Transverse colon (tissue), 4 donors: Measurements from ENCODE around the gene NAPG. TPM values are rescaled to one million over a fixed set of nuclear protein-coding genes. Genes with fewer than 3 reads are reported as not detected.

ENCODE experiments used
- DNase-seq: peaks from one replicate; pipeline ENCODE4 v3.0.0-alpha.2; 2019
- H3K27ac ChIP-seq, 4 donors: fragments of 200-600 bp; sonication (generic); 2 replicates each; pipeline ENCODE4 v1.5.1; 2016 to 2018; ENCODE audit warnings: inconsistent platforms in 4 of 4
- H3K27me3 ChIP-seq: fragments of 200-600 bp; sonication (generic); 2 replicates; pipeline ENCODE4 v1.5.1; 2017; ENCODE audit warnings: inconsistent platforms
- H3K36me3 ChIP-seq, 4 donors: fragments of 200-600 bp; sonication (generic); 2 replicates each; pipeline ENCODE4 v1.5.1; 2017 to 2019; ENCODE audit warnings: inconsistent platforms in 4 of 4
- H3K4me1 ChIP-seq, 4 donors: fragments of 200-600 bp; sonication (generic); 2 replicates each; pipeline ENCODE4 v1.5.1; 2017 to 2020; ENCODE audit warnings: inconsistent platforms in 4 of 4
- H3K4me3 ChIP-seq, 4 donors: fragments of 200-600 bp; sonication (generic); 1 replicate in 1 of 4; 2 replicates in 3 of 4; pipeline versions ENCODE4 v1.5.1 to v1.6.1; 2017 to 2019; ENCODE audit warnings: inconsistent platforms in 4 of 4
- H3K9me3 ChIP-seq, 2 donors: fragments of 200-600 bp; sonication (generic); 2 replicates each; pipeline ENCODE4 v1.5.1; 2017 to 2019; ENCODE audit warnings: inconsistent platforms in 2 of 2
- EP300 ChIP-seq: sonication (generic); formaldehyde crosslinking; IDR thresholded peaks from one replicate; pipeline ENCODE4 v1.6.1; 2017; ENCODE audit warnings: antibody characterized with exemption, low read depth
- POLR2A ChIP-seq: fragments of 450-650 bp; IDR thresholded peaks from one replicate; pipeline ENCODE4 v1.6.1; 2016; ENCODE audit warnings: antibody characterized with exemption, mild to moderate bottlenecking, moderate library complexity
- POLR2AphosphoS5 ChIP-seq, 3 donors: sonication (generic); formaldehyde crosslinking; IDR thresholded peaks; one replicate each; pipeline ENCODE4 v1.6.1; 2016; ENCODE audit warnings: antibody characterized with exemption in 3 of 3
- WGBS, 2 donors: methylation state at CpG; one replicate each; pipeline ENCODE4 v1.1.5; 2018; ENCODE audit warnings: low coverage in 1 of 2; 5-methylcytosine and 5-hydroxymethylcytosine counted together
- in situ Hi-C, 4 donors: fragments of 200-750 bp; cut with MboI; loops; one replicate each; pipeline versions ENCODE4 v1.15.0 to v1.15.1; 2017; ENCODE audit warnings: low sequenced_read_pairs in 3 of 4, low pct_ligation_motif_present in 1 of 4, low pct_unique_long_range_greater_than_20kb in 1 of 4
- intact Hi-C: fragments of 100-400 bp; cut with DNase I; formaldehyde crosslinking; loops from one replicate; pipeline ENCODE4 v1.15.1; 2023; ENCODE audit warnings: low total_unique reads
- total RNA-seq, 4 donors: library from RNA; depleted of rRNA; stranded (reverse); fragments of >200 nt; gene quantifications; one replicate each; pipeline ENCODE4 v1.1.0, GENCODE V29; 2016
- TF ChIP-seq, protein P1 (sequence below), 5 experiments: fragments of 200-600 bp in 3 of 5; fragments of 450-650 bp in 2 of 5; sonication (generic) in 3 of 5; IDR thresholded peaks; 1 replicate in 2 of 5; 2 replicates in 3 of 5; pipeline ENCODE4 v1.5.1; 2016 to 2017; ENCODE audit warnings: antibody characterized with exemption in 5 of 5, inconsistent platforms in 3 of 5, mild to moderate bottlenecking in 2 of 5, moderate library complexity in 1 of 5

The NAPG gene
- total RNA-seq, 4 donors from 2014 or later = 28.9 to 47.5 (median 41.1) TPM

GRCh38 chr18:10486362-10486761 lies 39.5 kb upstream of the NAPG start:
- WGBS, 2 donors = 56 to 83% methylated on average over 2 to 3 of the region's 3 CpGs
- DNase-seq = no peak
- H3K4me1 ChIP-seq = peaks cover 0 to 4% (median 0%) of the 10 kb centered on the region in 4 donors
- TF ChIP-seq, protein P1, sequence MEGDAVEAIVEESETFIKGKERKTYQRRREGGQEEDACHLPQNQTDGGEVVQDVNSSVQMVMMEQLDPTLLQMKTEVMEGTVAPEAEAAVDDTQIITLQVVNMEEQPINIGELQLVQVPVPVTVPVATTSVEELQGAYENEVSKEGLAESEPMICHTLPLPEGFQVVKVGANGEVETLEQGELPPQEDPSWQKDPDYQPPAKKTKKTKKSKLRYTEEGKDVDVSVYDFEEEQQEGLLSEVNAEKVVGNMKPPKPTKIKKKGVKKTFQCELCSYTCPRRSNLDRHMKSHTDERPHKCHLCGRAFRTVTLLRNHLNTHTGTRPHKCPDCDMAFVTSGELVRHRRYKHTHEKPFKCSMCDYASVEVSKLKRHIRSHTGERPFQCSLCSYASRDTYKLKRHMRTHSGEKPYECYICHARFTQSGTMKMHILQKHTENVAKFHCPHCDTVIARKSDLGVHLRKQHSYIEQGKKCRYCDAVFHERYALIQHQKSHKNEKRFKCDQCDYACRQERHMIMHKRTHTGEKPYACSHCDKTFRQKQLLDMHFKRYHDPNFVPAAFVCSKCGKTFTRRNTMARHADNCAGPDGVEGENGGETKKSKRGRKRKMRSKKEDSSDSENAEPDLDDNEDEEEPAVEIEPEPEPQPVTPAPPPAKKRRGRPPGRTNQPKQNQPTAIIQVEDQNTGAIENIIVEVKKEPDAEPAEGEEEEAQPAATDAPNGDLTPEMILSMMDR (IDR thresholded peaks at IDR 0.05) = no peak
- TF ChIP-seq EP300 = no peak
- no peak for TF ChIP-seq POLR2A
- no peak for TF ChIP-seq POLR2AphosphoS5 (IDR thresholded peaks at IDR 0.05)
- H3K27me3 ChIP-seq = no peaks in the 10 kb centered on the region
- H3K27ac ChIP-seq = no peak overlapping the region
- intact Hi-C loops = no loop called here
- H3K9me3 ChIP-seq = no peaks in the 10 kb centered on the region
- H3K36me3 ChIP-seq = no peaks in the 10 kb centered on the region
- in situ Hi-C loops = no loop called here
- no peak overlapping the region for H3K4me3 ChIP-seq

DNA sequence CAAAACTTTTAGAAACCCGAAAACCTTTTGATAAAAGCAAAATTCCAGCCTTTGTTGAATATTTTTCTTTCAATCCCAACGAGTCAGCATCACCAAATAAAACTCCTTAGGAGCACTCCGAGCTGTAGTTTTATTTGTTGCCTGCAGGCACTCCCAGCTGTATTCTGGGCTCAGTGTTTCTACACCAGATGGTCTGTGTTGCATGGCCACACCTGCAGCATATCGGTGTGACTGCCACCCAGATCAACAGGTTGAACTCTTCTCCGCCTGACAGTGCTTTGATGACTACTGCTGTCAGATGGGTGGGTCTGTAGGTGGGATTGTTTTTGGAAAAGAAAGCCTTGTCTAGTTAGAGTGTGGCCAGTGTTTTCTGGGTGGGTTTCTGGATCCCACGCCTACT lies 38.7 kb upstream of the NAPG start:
- no peak for DNase-seq
- 80 to 86% methylated on average over 2 to 6 of the region's 6 CpGs for WGBS, 2 donors
- Histone ChIP-seq H3K27me3 (no peaks in the 10 kb centered on the region), H3K4me3 (no peak overlapping the region), H3K4me1 (peaks cover 0 to 4% (median 0%) of the 10 kb centered on the region in 4 donors), H3K36me3 (no peaks in the 10 kb centered on the region), H3K9me3 (no peaks in the 10 kb centered on the region), H3K27ac (no peak overlapping the region)
- intact Hi-C loops (no loop called here), in situ Hi-C loops (no loop called here)
- TF ChIP-seq, protein P1 (IDR thresholded peaks at IDR 0.05) = no peak
- TF ChIP-seq EP300 = no peak
- TF ChIP-seq POLR2AphosphoS5 (IDR thresholded peaks at IDR 0.05) = no peak
- TF ChIP-seq POLR2A = no peak

- in situ Hi-C loops = no loop called here
- WGBS, 2 donors = 75 to 84% methylated on average over 3 to 4 of the region's 4 CpGs
- H3K4me1 ChIP-seq = peaks cover 0 to 4% (median 0%) of the 10 kb centered on the region in 4 donors
- H3K4me3 ChIP-seq = no peak overlapping the region
- DNase-seq = no peak
- intact Hi-C loops = no loop called here
- H3K9me3 ChIP-seq = no peaks in the 10 kb centered on the region
- no peaks in the 10 kb centered on the region for H3K27me3 ChIP-seq
- TF ChIP-seq POLR2AphosphoS5 (IDR thresholded peaks at IDR 0.05) (no peak), EP300 (no peak), POLR2A (no peak)
- TF ChIP-seq, protein P1 (IDR thresholded peaks at IDR 0.05) = no peak
- H3K36me3 ChIP-seq = no peaks in the 10 kb centered on the region
- H3K27ac ChIP-seq = no peak overlapping the region
Measured at GRCh38 chr18:10488017-10488416, 37.8 kb upstream of the NAPG start.

- in situ Hi-C loops (no loop called here), intact Hi-C loops (no loop called here)
- H3K36me3 ChIP-seq = no peaks in the 10 kb centered on the region
- DNase-seq = peak; percentile 49
- 76% methylated on average over 14 of the region's 14 CpGs; no CpG with 5 or more reads in 1 of the 2 donors for WGBS, 2 donors
- no peak overlapping the region for H3K27ac ChIP-seq
- H3K9me3 ChIP-seq = no peaks in the 10 kb centered on the region
- TF ChIP-seq EP300 (no peak), POLR2AphosphoS5 (IDR thresholded peaks at IDR 0.05) (no peak), POLR2A (no peak)
- TF ChIP-seq, protein P1 (IDR thresholded peaks at IDR 0.05) = peak in 2 of 5 experiments; percentile 9 to 27
- no peaks in the 10 kb centered on the region for H3K27me3 ChIP-seq
- H3K4me3 ChIP-seq = no peak overlapping the region
- H3K4me1 ChIP-seq = no peaks in the 10 kb centered on the region
Measured at GRCh38 chr18:10490401-10491165, 35.2 kb upstream of the NAPG start.
